HL-60/S4 (cell line): ENCODE measurements around the gene SMPD2.

Source experiments
- in situ Hi-C: fragments of 300-500 bp; cut with MboI; formaldehyde crosslinking; loops from 2 replicates; pipeline ENCODE4 v1.14.3; 2022; ENCODE audit warnings: low sequenced_read_pairs

The SMPD2 gene

GRCh38 chr6:109446541-109446940, 6.0 kb downstream of the SMPD2 start:
- in situ Hi-C loops = no loop called here

GRCh38 chr6:109447087-109447486, 6.6 kb downstream of the SMPD2 start:
- in situ Hi-C loops = no loop called here

- in situ Hi-C loops = no loop called here
Measured at GRCh38 chr6:109447878-109448555, 7.5 kb downstream of the SMPD2 start.

GRCh38 chr6:109448615-109449014, 8.1 kb downstream of the SMPD2 start:
- in situ Hi-C loops = no loop called here

- in situ Hi-C loops = no loop called here
Measured at GRCh38 chr6:109449064-109449794, 8.7 kb downstream of the SMPD2 start.

GRCh38 chr6:109449795-109450673, 9.5 kb downstream of the SMPD2 start:
- in situ Hi-C loops = no loop called here

- in situ Hi-C loops = no loop called here
Measured at GRCh38 chr6:109450801-109451200, 10.3 kb downstream of the SMPD2 start.

GRCh38 chr6:109451376-109451775, 10.9 kb downstream of the SMPD2 start:
- in situ Hi-C loops = no loop called here

- in situ Hi-C loops = no loop called here
Measured at GRCh38 chr6:109452181-109452580, 11.7 kb downstream of the SMPD2 start.

- in situ Hi-C loops = no loop called here
Measured at GRCh38 chr6:109453156-109453555, 12.6 kb downstream of the SMPD2 start.

- in situ Hi-C loops = no loop called here
Measured at GRCh38 chr6:109453594-109454495, 13.3 kb downstream of the SMPD2 start.

- in situ Hi-C loops = no loop called here
Measured at GRCh38 chr6:109454496-109455436, 14.2 kb downstream of the SMPD2 start.

GRCh38 chr6:109455437-109456110, 15.1 kb downstream of the SMPD2 start, which contains the start of gene MICAL1:
Gene MICAL1, minus strand, starts transcription at chr6:109455772. Its CDS starts 1,576 bp downstream, at chr6:109454196.
- in situ Hi-C loops = no loop called here

- in situ Hi-C loops = no loop called here
Measured at GRCh38 chr6:109456111-109456583, 15.6 kb downstream of the SMPD2 start.

- in situ Hi-C loops = no loop called here
Measured at GRCh38 chr6:109456710-109457561, 16.4 kb downstream of the SMPD2 start.

- in situ Hi-C loops = no loop called here
Measured at GRCh38 chr6:109457562-109457996, 17.1 kb downstream of the SMPD2 start.

- in situ Hi-C loops = no loop called here
Measured at GRCh38 chr6:109458774-109459531, 18.4 kb downstream of the SMPD2 start.
